ENCODE results near the gene SPRYD3. TPM values are rescaled to one million over a fixed set of nuclear protein-coding genes. Genes with fewer than 3 reads are reported as not detected.
A peak's percentile ranks its signal among the peaks of the same experiment; 100 is the strongest.

SPRYD3 gene
- total and polyA plus RNA-seq, 2 experiments from 2014 or later: 48.7 to 54.7 TPM

DNA sequence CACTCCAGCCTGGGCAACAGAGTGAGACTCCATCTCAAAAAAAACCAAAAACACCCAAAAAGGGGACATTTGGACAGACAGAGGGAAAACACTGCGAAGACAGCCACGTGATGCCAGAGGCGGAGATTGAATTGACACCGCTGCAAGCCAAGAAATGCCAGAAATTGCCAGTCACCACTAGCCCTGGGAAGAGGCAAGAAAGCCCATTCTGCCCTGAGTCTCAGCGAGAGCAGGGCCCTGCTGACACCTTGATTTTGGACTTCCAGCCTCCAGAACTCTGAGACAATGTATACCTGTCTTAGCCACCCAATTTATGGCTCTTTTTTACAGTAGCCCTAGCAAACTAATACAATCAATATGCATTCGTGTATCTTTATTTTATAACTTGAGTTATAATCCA, 10.9 kb upstream of the SPRYD3 start:
- 81 to 83% methylated on average over 6 of the region's 6 CpGs for WGBS, 2 experiments (ENCODE audit: low coverage in 1 of 2, low lambda C conversion rate in 2 of 2, missing lambda C conversion rate in 2 of 2)

DNA sequence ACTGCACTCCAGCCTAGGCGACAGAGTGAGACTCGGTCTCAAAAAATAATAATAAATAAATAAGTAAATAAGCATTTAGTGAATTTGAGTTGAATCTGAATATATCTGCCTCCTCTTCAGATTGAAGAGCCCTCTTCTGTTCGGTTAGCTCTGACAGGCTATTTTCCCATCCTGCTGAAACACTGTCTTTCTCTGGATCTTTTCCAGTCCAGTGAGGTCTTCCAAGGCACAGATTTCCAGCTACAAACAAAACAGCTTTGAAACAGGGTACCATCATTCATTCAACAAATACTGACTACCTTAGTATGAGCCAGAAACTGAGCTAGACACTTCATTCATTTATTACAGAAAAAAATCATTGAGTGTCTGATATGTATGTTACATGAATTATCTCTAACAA, 7.2 kb upstream of the SPRYD3 start:
- no peaks in the 10 kb centered on the region for H3K36me3 ChIP-seq (ENCODE audit: low read depth)
- H3K27ac ChIP-seq: no peak overlapping the region
- in situ Hi-C loops (cut with MboI): no loop called here
- H3K4me1 ChIP-seq (ENCODE audit: insufficient read depth): peaks cover under 1% of the 10 kb centered on the region; the same call in 1 of the 2 replicates
- H3K4me2 ChIP-seq (ENCODE audit: unreplicated experiment): no peak overlapping the region
- no peak for DNase-seq
- 69 to 72% methylated on average over 3 of the region's 3 CpGs for WGBS, 2 experiments (ENCODE audit: low coverage in 1 of 2, low lambda C conversion rate in 2 of 2, missing lambda C conversion rate in 2 of 2)
- H3K79me2 ChIP-seq (ENCODE audit: insufficient read depth): no peaks in the 10 kb centered on the region
- H3K9me2 ChIP-seq (ENCODE audit: insufficient read depth): no peaks in the 10 kb centered on the region
- H3K9me3 ChIP-seq (ENCODE audit: low read depth): no peaks in the 10 kb centered on the region
- no peak overlapping the region for H3K4me3 ChIP-seq
- H4K20me1 ChIP-seq (ENCODE audit: insufficient read depth): no peaks in the 10 kb centered on the region
- no peaks in the 10 kb centered on the region for H3K27me3 ChIP-seq (replicated peaks; ENCODE audit: insufficient read depth)
- TF ChIP-seq EZH2phosphoT487 (IDR thresholded peaks at IDR 0.05; ENCODE audit: insufficient read depth, low read depth): no peak
- TF ChIP-seq EZH2 (IDR thresholded peaks at IDR 0.05; ENCODE audit: insufficient read depth, poor library complexity, severe bottlenecking): no peak
- no peak overlapping the region for H2AFZ ChIP-seq
- H3F3A ChIP-seq (ENCODE audit: insufficient read depth): peaks cover 15% of the 10 kb centered on the region
- no peak overlapping the region for H3K9ac ChIP-seq

More for the DNA sequence above, 10.9 kb upstream of the SPRYD3 start:
- 0 out of 2 replicates have a peak, but pooled peaks cover 4% of the 10 kb centered on the region for H3K4me1 ChIP-seq (ENCODE audit: insufficient read depth)
- H4K20me1 ChIP-seq (ENCODE audit: insufficient read depth): no peaks in the 10 kb centered on the region
- H3K9me2 ChIP-seq (ENCODE audit: insufficient read depth): no peaks in the 10 kb centered on the region
- H3K79me2 ChIP-seq (ENCODE audit: insufficient read depth): no peaks in the 10 kb centered on the region
- H3K9me3 ChIP-seq (ENCODE audit: low read depth): no peaks in the 10 kb centered on the region
- H3K4me2 ChIP-seq (ENCODE audit: unreplicated experiment): no peak overlapping the region
- no peaks in the 10 kb centered on the region for H3K36me3 ChIP-seq (ENCODE audit: low read depth)
- TF ChIP-seq EZH2phosphoT487 (IDR thresholded peaks at IDR 0.05; ENCODE audit: insufficient read depth, low read depth) (no peak), EZH2 (IDR thresholded peaks at IDR 0.05; ENCODE audit: insufficient read depth, poor library complexity, severe bottlenecking) (no peak)
- H3F3A ChIP-seq (ENCODE audit: insufficient read depth): peaks cover 17% of the 10 kb centered on the region
- no peak overlapping the region for H3K27ac ChIP-seq
- no peak for DNase-seq
- no peak overlapping the region for H3K9ac ChIP-seq
- no peak overlapping the region for H2AFZ ChIP-seq
- H3K4me3 ChIP-seq: no peak overlapping the region
- in situ Hi-C loops (cut with MboI): no loop called here
- H3K27me3 ChIP-seq (replicated peaks; ENCODE audit: insufficient read depth): no peaks in the 10 kb centered on the region

GRCh38 chr12:53082637-53083175, 3.5 kb upstream of the SPRYD3 start:
- H3K4me3 ChIP-seq: no peak overlapping the region
- no peaks in the 10 kb centered on the region for H3K9me3 ChIP-seq (ENCODE audit: low read depth)
- peaks cover 29% of the 10 kb centered on the region for H3F3A ChIP-seq (ENCODE audit: insufficient read depth)
- in situ Hi-C loops (cut with MboI): no loop called here
- H3K9ac ChIP-seq: no peak overlapping the region
- peaks cover 11% of the 10 kb centered on the region for H3K79me2 ChIP-seq (ENCODE audit: insufficient read depth)
- H3K27ac ChIP-seq: no peak overlapping the region
- no peaks in the 10 kb centered on the region for H4K20me1 ChIP-seq (ENCODE audit: insufficient read depth)
- no peak for DNase-seq
- H3K4me1 ChIP-seq (ENCODE audit: insufficient read depth): peaks cover 25% of the 10 kb centered on the region
- H3K27me3 ChIP-seq (replicated peaks; ENCODE audit: insufficient read depth): no peaks in the 10 kb centered on the region
- no peak overlapping the region for H2AFZ ChIP-seq
- 33 to 38% methylated on average over 2 of the region's 2 CpGs for WGBS, 2 experiments (ENCODE audit: low coverage in 1 of 2, low lambda C conversion rate in 2 of 2, missing lambda C conversion rate in 2 of 2)
- no peaks in the 10 kb centered on the region for H3K9me2 ChIP-seq (ENCODE audit: insufficient read depth)
- no peak for TF ChIP-seq EZH2phosphoT487 (IDR thresholded peaks at IDR 0.05; ENCODE audit: insufficient read depth, low read depth)
- no peak for TF ChIP-seq EZH2 (IDR thresholded peaks at IDR 0.05; ENCODE audit: insufficient read depth, poor library complexity, severe bottlenecking)
- no peaks in the 10 kb centered on the region for H3K36me3 ChIP-seq (ENCODE audit: low read depth)
- no peak overlapping the region for H3K4me2 ChIP-seq (ENCODE audit: unreplicated experiment)

GRCh38 chr12:53078425-53079225, 565 bp downstream of the SPRYD3 start:
- Histone ChIP-seq H3K79me2 (ENCODE audit: insufficient read depth) (peaks cover 41% of the 10 kb centered on the region), H3K4me2 (ENCODE audit: unreplicated experiment) (peak overlapping the region; percentile 76), H3K27ac (peak overlapping the region; percentile 99), H3K9me3 (ENCODE audit: low read depth) (no peaks in the 10 kb centered on the region), H3K36me3 (ENCODE audit: low read depth) (peaks cover 3% of the 10 kb centered on the region; the same call in 1 of the 2 replicates), H4K20me1 (ENCODE audit: insufficient read depth) (no peaks in the 10 kb centered on the region), H3K4me3 (peak overlapping the region; percentile 77), H3K9me2 (ENCODE audit: insufficient read depth) (no peaks in the 10 kb centered on the region), H3K4me1 (ENCODE audit: insufficient read depth) (peaks cover 25% of the 10 kb centered on the region), H3K27me3 (replicated peaks; ENCODE audit: insufficient read depth) (no peaks in the 10 kb centered on the region), H3F3A (ENCODE audit: insufficient read depth) (peaks cover 29% of the 10 kb centered on the region), H2AFZ (peak overlapping the region; percentile 10; the same call in 1 of the 2 replicates), H3K9ac (peak overlapping the region; percentile 97)
- peak; percentile 73 for DNase-seq
- TF ChIP-seq EZH2phosphoT487 (IDR thresholded peaks at IDR 0.05; ENCODE audit: insufficient read depth, low read depth) (no peak), EZH2 (IDR thresholded peaks at IDR 0.05; ENCODE audit: insufficient read depth, poor library complexity, severe bottlenecking) (no peak)
- WGBS, 2 experiments (ENCODE audit: low coverage in 1 of 2, low lambda C conversion rate in 2 of 2, missing lambda C conversion rate in 2 of 2): 2 to 3% methylated on average over 15 to 24 of the region's 25 CpGs
- in situ Hi-C loops (cut with MboI): no loop called here

Measured in GM23248 (cell line).